Measurements from ENCODE around the gene EXT2.

DNA sequence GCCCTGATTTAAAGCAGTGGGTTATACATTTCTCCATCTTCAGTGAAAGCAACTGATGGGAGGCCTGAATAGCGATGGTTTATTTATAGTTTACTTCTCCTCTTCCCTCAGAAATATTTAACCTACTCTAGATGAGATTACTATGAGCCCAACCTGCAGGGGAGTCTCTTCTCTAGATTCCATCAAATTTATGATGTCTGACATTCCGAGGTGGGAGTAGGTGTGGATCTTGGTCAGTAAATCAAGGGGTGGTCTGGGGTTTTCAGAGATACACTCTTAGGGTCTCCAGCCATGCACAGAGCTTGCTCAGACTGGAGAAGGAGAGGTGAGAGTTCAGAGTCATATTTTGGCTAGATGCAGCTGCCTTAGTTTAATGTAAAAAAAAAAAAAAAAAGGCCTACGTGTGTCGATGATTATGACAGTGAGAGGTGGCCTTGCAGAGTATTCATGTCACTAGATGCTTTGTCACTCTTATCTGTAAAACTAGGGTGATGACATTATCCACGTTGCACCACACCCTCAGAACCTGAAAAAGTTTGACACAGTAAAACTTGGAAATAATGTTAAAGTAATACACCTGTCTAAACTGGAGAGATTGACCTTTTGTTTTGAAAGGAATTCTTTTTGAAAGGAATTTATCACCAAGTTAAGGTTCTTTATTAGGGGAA lies 81.2 kb downstream of the EXT2 start:
- TF ChIP-seq, protein P1, sequence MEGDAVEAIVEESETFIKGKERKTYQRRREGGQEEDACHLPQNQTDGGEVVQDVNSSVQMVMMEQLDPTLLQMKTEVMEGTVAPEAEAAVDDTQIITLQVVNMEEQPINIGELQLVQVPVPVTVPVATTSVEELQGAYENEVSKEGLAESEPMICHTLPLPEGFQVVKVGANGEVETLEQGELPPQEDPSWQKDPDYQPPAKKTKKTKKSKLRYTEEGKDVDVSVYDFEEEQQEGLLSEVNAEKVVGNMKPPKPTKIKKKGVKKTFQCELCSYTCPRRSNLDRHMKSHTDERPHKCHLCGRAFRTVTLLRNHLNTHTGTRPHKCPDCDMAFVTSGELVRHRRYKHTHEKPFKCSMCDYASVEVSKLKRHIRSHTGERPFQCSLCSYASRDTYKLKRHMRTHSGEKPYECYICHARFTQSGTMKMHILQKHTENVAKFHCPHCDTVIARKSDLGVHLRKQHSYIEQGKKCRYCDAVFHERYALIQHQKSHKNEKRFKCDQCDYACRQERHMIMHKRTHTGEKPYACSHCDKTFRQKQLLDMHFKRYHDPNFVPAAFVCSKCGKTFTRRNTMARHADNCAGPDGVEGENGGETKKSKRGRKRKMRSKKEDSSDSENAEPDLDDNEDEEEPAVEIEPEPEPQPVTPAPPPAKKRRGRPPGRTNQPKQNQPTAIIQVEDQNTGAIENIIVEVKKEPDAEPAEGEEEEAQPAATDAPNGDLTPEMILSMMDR (IDR thresholded peaks at IDR 0.05; ENCODE audit: low read length): no peak
- no peak for TF ChIP-seq EZH2 (optimal IDR thresholded peaks at IDR 0.05; ENCODE audit: low read depth, low read length)

All from MM.1S (cell line).